ENCODE measurements around the gene SOX9.

SOX9 gene

DNA sequence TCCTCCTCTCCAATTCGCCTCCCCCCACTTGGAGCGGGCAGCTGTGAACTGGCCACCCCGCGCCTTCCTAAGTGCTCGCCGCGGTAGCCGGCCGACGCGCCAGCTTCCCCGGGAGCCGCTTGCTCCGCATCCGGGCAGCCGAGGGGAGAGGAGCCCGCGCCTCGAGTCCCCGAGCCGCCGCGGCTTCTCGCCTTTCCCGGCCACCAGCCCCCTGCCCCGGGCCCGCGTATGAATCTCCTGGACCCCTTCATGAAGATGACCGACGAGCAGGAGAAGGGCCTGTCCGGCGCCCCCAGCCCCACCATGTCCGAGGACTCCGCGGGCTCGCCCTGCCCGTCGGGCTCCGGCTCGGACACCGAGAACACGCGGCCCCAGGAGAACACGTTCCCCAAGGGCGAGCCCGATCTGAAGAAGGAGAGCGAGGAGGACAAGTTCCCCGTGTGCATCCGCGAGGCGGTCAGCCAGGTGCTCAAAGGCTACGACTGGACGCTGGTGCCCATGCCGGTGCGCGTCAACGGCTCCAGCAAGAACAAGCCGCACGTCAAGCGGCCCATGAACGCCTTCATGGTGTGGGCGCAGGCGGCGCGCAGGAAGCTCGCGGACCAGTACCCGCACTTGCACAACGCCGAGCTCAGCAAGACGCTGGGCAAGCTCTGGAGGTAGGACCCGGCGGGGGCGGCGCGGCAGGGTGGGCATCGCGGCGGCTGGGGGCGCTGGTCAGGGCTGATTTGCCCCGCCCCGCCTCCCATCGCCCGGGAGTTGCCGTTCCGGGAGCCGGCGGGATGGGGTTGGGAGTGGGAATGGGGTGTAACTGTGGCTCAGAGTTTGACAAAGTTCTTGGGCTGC lies 567 bp downstream of the SOX9 start:
- TF ChIP-seq POLR2AphosphoS5 (IDR thresholded peaks at IDR 0.05; ENCODE audit: low read depth, low read length) = no peak
- no peak for TF ChIP-seq REST (IDR thresholded peaks at IDR 0.05; ENCODE audit: insufficient read depth in 1 of 2, low read depth in 2 of 2, low read length in 2 of 2)
- no peak for TF ChIP-seq TAF1 (IDR thresholded peaks at IDR 0.05; ENCODE audit: borderline replicate concordance, insufficient read depth, low read length)
- no peak for TF ChIP-seq SIN3A (IDR thresholded peaks at IDR 0.05; ENCODE audit: borderline replicate concordance, insufficient read depth, low read length)
- no peak for TF ChIP-seq FOXP2 (optimal IDR thresholded peaks at IDR 0.05; ENCODE audit: borderline replicate concordance, extremely low read depth, extremely low read length, insufficient read depth)

DNA sequence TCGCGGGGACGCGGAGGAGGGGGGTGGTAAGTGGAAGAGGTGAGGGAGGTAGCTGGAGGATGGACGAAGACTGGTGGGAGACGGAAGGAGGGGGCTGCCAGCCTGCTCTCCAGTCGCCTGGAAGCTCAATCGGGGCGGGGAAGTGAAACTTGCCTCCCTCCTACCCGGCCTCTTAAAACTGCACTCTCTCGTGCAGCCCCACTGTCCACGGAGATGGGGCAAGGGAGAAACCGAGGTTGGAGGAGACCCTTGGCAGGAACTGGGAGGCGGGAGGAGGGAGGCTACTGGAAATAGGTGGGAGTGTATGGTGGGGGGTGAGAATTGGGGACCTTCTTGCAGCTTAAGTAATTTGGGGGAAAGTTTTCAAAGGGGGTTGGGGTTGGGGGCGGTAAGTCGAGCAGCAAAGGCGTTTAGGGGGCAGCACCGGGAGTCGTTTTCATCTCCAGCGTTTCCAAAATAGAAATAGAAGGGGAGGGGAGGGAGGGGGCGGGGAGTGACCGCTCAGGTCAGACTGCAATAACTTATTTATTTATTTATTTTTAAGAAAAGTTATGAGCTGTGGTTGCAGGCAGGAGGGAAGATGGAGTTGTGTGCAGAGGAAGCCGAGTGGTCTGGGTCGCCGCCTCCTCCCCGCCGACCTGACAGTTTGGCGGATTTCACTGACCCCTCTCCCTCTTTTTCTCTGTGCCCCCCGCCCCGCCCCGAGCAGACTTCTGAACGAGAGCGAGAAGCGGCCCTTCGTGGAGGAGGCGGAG lies 1.4 kb downstream of the SOX9 start:
- TF ChIP-seq FOXP2 (optimal IDR thresholded peaks at IDR 0.05; ENCODE audit: borderline replicate concordance, extremely low read depth, extremely low read length, insufficient read depth) = no peak

DNA sequence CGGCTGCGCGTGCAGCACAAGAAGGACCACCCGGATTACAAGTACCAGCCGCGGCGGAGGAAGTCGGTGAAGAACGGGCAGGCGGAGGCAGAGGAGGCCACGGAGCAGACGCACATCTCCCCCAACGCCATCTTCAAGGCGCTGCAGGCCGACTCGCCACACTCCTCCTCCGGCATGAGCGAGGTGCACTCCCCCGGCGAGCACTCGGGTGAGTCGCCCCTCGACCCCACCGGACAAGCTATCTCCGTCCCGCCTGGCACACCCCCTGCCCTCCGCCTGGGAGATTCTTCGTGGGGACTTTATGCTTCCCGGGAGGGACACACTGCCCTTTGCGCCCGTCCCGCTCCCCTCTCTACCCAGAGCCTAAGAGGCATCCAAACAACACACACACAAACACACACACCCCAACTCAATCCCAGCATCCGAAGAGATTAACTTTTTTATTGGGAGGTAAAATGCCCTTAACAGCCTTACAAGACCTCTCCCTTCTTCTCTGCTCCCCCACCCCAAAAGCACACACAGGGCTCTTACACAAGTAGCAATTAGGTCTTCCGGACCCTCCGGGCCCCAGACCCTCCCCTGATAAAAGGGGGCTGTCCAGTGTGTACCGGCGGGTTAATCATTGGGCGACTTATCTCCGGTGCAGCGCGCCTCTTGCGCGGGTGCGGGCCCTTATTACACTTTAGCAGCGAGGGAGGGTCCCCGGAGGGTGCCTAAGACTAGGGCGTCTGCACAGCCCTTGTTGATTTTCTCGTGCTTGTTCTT lies 2.1 kb downstream of the SOX9 start:
- TF ChIP-seq FOXP2 (optimal IDR thresholded peaks at IDR 0.05; ENCODE audit: borderline replicate concordance, extremely low read depth, extremely low read length, insufficient read depth) = no peak
- no peak for TF ChIP-seq SIN3A (IDR thresholded peaks at IDR 0.05; ENCODE audit: borderline replicate concordance, insufficient read depth, low read length)
- TF ChIP-seq REST (IDR thresholded peaks at IDR 0.05; ENCODE audit: insufficient read depth in 1 of 2, low read depth in 2 of 2, low read length in 2 of 2) = no peak
- TF ChIP-seq POLR2AphosphoS5 (IDR thresholded peaks at IDR 0.05; ENCODE audit: low read depth, low read length) = no peak
- TF ChIP-seq TAF1 (IDR thresholded peaks at IDR 0.05; ENCODE audit: borderline replicate concordance, insufficient read depth, low read length) = no peak

GRCh38 chr17:72123530-72124437 lies 3.0 kb downstream of the SOX9 start:
- TF ChIP-seq FOXP2 (optimal IDR thresholded peaks at IDR 0.05; ENCODE audit: borderline replicate concordance, extremely low read depth, extremely low read length, insufficient read depth) (no peak), POLR2AphosphoS5 (IDR thresholded peaks at IDR 0.05; ENCODE audit: low read depth, low read length) (no peak)

DNA sequence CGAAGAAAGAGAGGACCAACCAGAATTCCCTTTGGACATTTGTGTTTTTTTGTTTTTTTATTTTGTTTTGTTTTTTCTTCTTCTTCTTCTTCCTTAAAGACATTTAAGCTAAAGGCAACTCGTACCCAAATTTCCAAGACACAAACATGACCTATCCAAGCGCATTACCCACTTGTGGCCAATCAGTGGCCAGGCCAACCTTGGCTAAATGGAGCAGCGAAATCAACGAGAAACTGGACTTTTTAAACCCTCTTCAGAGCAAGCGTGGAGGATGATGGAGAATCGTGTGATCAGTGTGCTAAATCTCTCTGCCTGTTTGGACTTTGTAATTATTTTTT lies 3.6 kb downstream of the SOX9 start:
- TF ChIP-seq REST (IDR thresholded peaks at IDR 0.05; ENCODE audit: insufficient read depth in 1 of 2, low read depth in 2 of 2, low read length in 2 of 2) (no peak), POLR2AphosphoS5 (IDR thresholded peaks at IDR 0.05; ENCODE audit: low read depth, low read length) (no peak), FOXP2 (optimal IDR thresholded peaks at IDR 0.05; ENCODE audit: borderline replicate concordance, extremely low read depth, extremely low read length, insufficient read depth) (no peak), SIN3A (IDR thresholded peaks at IDR 0.05; ENCODE audit: borderline replicate concordance, insufficient read depth, low read length) (no peak), TAF1 (IDR thresholded peaks at IDR 0.05; ENCODE audit: borderline replicate concordance, insufficient read depth, low read length) (no peak)
